ENCODE data around the gene STEAP1B. TPM values are rescaled to one million over a fixed set of nuclear protein-coding genes. Genes with fewer than 3 reads are reported as not detected.

The STEAP1B gene
- total RNA-seq, 2 experiments from 2014 or later: 0.69 to 2.1 TPM

DNA sequence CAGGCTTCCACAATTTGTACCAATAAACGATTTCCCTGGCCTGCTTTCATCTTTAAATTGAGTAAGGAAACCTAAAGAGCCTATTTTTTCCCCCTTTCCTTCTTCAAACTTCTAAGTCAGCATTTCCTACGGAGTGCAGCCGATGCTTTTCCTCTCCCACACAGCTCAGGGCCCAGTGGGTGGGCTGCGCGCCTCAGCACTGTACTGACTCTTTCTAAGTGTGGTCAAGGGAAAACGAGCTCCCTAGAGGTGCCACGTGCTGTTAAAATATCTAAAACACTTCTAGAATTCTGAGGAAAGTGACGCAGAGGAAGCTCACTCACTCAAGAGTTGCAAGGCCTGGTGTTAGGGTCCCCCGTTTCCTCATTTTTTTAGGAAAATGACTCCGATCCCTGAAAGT, 29.0 kb downstream of the STEAP1B start:
- no peak overlapping the region for H3K4me2 ChIP-seq (ENCODE audit: low read length)
- no peak overlapping the region for H3K4me3 ChIP-seq (ENCODE audit: low read depth, low read length, poor library complexity, severe bottlenecking)
- no peaks in the 10 kb centered on the region for H3K79me2 ChIP-seq (ENCODE audit: insufficient read depth, low read depth, low read length)
- no peak overlapping the region for H2AFZ ChIP-seq (ENCODE audit: low read length)
- H3K36me3 ChIP-seq (ENCODE audit: insufficient read depth, low read length): no peaks in the 10 kb centered on the region; the same call in 1 of the 2 replicates
- ChIA-PET POLR2A (interaction anchor here (0.7 to 1.1 kb wide), 3 partner anchors 12 to 1413 kb away, joined by 3 to 10 read pairs (median 4); no protein-coding TSS in a partner anchor), CTCF (ENCODE audit: unreplicated experiment) (no interaction called here)
- peaks cover 7% of the 10 kb centered on the region for H3K4me1 ChIP-seq (ENCODE audit: insufficient read depth, low read length, poor library complexity, severe bottlenecking)
- H3K9me3 ChIP-seq (ENCODE audit: low read length): peaks cover 7% of the 10 kb centered on the region; the same call in 1 of the 2 replicates
- intact Hi-C loops (cut with micrococcal nuclease; ENCODE audit: unreplicated experiment): no loop called here
- H3K27ac ChIP-seq (ENCODE audit: low read depth, low read length, poor library complexity, severe bottlenecking): no peak overlapping the region
- no peak for DNase-seq (ENCODE audit: low spot score)
- H3K9me2 ChIP-seq (ENCODE audit: insufficient read depth, low read length): no peaks in the 10 kb centered on the region
- TF ChIP-seq EZH2phosphoT487 (IDR thresholded peaks at IDR 0.05; ENCODE audit: borderline replicate concordance, low read depth, low read length): no peak
- TF ChIP-seq, protein P1, sequence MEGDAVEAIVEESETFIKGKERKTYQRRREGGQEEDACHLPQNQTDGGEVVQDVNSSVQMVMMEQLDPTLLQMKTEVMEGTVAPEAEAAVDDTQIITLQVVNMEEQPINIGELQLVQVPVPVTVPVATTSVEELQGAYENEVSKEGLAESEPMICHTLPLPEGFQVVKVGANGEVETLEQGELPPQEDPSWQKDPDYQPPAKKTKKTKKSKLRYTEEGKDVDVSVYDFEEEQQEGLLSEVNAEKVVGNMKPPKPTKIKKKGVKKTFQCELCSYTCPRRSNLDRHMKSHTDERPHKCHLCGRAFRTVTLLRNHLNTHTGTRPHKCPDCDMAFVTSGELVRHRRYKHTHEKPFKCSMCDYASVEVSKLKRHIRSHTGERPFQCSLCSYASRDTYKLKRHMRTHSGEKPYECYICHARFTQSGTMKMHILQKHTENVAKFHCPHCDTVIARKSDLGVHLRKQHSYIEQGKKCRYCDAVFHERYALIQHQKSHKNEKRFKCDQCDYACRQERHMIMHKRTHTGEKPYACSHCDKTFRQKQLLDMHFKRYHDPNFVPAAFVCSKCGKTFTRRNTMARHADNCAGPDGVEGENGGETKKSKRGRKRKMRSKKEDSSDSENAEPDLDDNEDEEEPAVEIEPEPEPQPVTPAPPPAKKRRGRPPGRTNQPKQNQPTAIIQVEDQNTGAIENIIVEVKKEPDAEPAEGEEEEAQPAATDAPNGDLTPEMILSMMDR (conservative IDR thresholded peaks at IDR 0.05; ENCODE audit: low read length): no peak
- no TSS peak for BruUV-seq (replicated peaks)
- no peaks in the 10 kb centered on the region for H4K20me1 ChIP-seq (ENCODE audit: insufficient read depth, low read length)

DNA sequence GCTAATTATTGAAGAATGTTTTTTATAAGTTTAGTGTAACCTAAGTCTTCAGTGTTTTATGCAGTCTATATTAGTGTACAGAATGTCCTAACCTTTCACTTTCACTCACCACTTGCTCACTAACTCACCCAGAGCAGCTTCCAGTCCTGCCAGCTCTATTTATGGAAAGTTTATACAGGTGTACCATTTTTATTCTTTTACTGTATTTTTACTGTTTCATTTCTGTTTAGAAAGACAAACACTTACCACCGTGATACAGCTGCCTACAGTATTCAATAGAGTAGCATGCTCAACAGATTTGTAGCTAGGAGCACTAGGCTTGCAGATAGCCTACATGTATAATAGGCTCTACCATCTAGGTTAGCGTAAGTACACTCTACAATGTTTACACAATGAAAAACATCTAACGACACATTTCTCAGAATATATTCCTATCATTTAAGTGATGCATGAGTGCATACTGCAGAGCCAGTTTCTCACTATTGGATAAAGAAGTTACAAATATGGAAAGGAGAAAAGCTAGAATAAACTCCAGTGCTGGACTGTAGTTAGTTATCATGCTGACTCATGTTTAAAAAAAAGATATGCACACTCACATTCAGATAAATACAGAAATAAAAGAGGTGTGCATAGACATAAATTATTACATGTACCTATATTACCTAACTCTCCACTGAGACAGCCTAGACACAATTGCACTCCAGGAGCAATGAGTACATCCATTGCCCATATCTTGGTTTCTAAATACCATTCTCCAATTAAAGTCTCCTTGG, 30.4 kb downstream of the STEAP1B start:
- Histone ChIP-seq H3K36me3 (ENCODE audit: insufficient read depth, low read length) (no peaks in the 10 kb centered on the region; the same call in 1 of the 2 replicates), H3K4me2 (ENCODE audit: low read length) (peak overlapping the region; percentile 19; the same call in 1 of the 2 replicates), H3K9me3 (ENCODE audit: low read length) (peaks cover 17% of the 10 kb centered on the region; the same call in 1 of the 2 replicates), H3K9me2 (ENCODE audit: insufficient read depth, low read length) (no peaks in the 10 kb centered on the region), H2AFZ (ENCODE audit: low read length) (no peak overlapping the region; the same call in 1 of the 2 replicates), H3K4me1 (ENCODE audit: insufficient read depth, low read length, poor library complexity, severe bottlenecking) (peaks cover 7% of the 10 kb centered on the region), H3K4me3 (ENCODE audit: low read depth, low read length, poor library complexity, severe bottlenecking) (no peak overlapping the region), H3K79me2 (ENCODE audit: insufficient read depth, low read depth, low read length) (no peaks in the 10 kb centered on the region), H4K20me1 (ENCODE audit: insufficient read depth, low read length) (no peaks in the 10 kb centered on the region), H3K27ac (ENCODE audit: low read depth, low read length, poor library complexity, severe bottlenecking) (no peak overlapping the region)
- BruUV-seq (replicated peaks): no TSS peak
- intact Hi-C loops (cut with micrococcal nuclease; ENCODE audit: unreplicated experiment): no loop called here
- TF ChIP-seq EZH2phosphoT487 (IDR thresholded peaks at IDR 0.05; ENCODE audit: borderline replicate concordance, low read depth, low read length): no peak
- TF ChIP-seq, protein P1 (conservative IDR thresholded peaks at IDR 0.05; ENCODE audit: low read length): no peak
- CTCF ChIA-PET (ENCODE audit: unreplicated experiment): interaction anchor here (0.7 to 1.2 kb wide), 3 partner anchors 12 to 360 kb away, joined by 3 read pairs; no protein-coding TSS in a partner anchor
- DNase-seq (ENCODE audit: low spot score): no peak
- POLR2A ChIA-PET: interaction anchor here (0.5 to 2.1 kb wide), 11 partner anchors 8 to 630 kb away, joined by 3 to 11 read pairs (median 4); no protein-coding TSS in a partner anchor
